ENCODE measurements around the gene ZFP69B. TPM values are rescaled to one million over a fixed set of nuclear protein-coding genes. Genes with fewer than 3 reads are reported as not detected.

The ZFP69B gene
- total and polyA plus RNA-seq, 2 experiments from 2014 or later = 5.2 to 10.8 TPM

DNA sequence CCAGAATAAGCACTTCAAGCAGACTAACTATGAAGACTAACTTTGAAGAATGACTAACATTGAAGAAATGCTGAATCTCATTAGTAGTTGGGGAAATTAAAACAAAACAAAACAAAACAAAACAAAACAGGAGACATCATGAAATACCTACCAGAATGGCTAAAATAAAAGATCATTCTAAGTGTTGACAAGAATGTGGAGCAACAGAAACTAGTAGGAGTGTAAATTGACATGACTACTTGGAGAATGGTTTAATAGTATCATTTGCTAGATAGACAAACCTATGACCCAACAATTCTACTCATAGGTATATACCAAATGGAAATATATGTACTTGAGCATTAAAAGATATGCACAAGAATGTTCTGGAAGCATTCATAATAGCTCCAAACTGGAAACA, 18.9 kb upstream of the ZFP69B start (continued):
- TF ChIP-seq, protein P1, sequence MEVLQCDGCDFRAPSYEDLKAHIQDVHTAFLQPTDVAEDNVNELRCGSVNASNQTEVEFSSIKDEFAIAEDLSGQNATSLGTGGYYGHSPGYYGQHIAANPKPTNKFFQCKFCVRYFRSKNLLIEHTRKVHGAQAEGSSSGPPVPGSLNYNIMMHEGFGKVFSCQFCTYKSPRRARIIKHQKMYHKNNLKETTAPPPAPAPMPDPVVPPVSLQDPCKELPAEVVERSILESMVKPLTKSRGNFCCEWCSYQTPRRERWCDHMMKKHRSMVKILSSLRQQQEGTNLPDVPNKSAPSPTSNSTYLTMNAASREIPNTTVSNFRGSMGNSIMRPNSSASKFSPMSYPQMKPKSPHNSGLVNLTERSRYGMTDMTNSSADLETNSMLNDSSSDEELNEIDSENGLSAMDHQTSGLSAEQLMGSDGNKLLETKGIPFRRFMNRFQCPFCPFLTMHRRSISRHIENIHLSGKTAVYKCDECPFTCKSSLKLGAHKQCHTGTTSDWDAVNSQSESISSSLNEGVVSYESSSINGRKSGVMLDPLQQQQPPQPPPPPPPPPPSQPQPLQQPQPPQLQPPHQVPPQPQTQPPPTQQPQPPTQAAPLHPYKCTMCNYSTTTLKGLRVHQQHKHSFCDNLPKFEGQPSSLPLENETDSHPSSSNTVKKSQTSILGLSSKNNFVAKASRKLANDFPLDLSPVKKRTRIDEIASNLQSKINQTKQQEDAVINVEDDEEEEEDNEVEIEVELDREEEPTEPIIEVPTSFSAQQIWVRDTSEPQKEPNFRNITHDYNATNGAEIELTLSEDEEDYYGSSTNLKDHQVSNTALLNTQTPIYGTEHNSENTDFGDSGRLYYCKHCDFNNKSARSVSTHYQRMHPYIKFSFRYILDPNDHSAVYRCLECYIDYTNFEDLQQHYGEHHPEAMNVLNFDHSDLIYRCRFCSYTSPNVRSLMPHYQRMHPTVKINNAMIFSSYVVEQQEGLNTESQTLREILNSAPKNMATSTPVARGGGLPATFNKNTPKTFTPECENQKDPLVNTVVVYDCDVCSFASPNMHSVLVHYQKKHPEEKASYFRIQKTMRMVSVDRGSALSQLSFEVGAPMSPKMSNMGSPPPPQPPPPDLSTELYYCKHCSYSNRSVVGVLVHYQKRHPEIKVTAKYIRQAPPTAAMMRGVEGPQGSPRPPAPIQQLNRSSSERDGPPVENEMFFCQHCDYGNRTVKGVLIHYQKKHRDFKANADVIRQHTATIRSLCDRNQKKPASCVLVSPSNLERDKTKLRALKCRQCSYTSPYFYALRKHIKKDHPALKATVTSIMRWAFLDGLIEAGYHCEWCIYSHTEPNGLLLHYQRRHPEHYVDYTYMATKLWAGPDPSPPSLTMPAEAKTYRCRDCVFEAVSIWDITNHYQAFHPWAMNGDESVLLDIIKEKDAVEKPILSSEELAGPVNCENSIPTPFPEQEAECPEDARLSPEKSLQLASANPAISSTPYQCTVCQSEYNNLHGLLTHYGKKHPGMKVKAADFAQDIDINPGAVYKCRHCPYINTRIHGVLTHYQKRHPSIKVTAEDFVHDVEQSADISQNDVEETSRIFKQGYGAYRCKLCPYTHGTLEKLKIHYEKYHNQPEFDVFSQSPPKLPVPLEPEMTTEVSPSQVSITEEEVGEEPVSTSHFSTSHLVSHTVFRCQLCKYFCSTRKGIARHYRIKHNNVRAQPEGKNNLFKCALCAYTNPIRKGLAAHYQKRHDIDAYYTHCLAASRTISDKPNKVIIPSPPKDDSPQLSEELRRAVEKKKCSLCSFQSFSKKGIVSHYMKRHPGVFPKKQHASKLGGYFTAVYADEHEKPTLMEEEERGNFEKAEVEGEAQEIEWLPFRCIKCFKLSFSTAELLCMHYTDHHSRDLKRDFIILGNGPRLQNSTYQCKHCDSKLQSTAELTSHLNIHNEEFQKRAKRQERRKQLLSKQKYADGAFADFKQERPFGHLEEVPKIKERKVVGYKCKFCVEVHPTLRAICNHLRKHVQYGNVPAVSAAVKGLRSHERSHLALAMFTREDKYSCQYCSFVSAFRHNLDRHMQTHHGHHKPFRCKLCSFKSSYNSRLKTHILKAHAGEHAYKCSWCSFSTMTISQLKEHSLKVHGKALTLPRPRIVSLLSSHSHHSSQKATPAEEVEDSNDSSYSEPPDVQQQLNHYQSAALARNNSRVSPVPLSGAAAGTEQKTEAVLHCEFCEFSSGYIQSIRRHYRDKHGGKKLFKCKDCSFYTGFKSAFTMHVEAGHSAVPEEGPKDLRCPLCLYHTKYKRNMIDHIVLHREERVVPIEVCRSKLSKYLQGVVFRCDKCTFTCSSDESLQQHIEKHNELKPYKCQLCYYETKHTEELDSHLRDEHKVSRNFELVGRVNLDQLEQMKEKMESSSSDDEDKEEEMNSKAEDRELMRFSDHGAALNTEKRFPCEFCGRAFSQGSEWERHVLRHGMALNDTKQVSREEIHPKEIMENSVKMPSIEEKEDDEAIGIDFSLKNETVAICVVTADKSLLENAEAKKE (CRISPR knock-in tag; IDR thresholded peaks at IDR 0.05) = no peak
- TF ChIP-seq EZH2phosphoT487 (IDR thresholded peaks at IDR 0.05; ENCODE audit: unreplicated experiment) (no peak), ZNF114 (CRISPR knock-in tag; IDR thresholded peaks at IDR 0.05) (no peak), EZH2 (IDR thresholded peaks at IDR 0.05; ENCODE audit: low read depth, unreplicated experiment) (no peak)

- DNase-seq (ENCODE audit: low spot score) (no peak), ATAC-seq (no peak)
- Histone ChIP-seq H4K20me1 (replicated peaks; ENCODE audit: insufficient read depth) (no peaks in the 10 kb centered on the region), H3K27ac (ENCODE audit: low read depth) (no peak overlapping the region), H2AFZ (no peak overlapping the region), H3K36me3 (ENCODE audit: insufficient read depth) (no peaks in the 10 kb centered on the region), H3K4me2 (no peak overlapping the region), H3K79me2 (replicated peaks; ENCODE audit: insufficient read depth) (no peaks in the 10 kb centered on the region), H3K9me2 (ENCODE audit: insufficient read depth) (no peaks in the 10 kb centered on the region), H3K27me3 (ENCODE audit: insufficient read depth) (no peaks in the 10 kb centered on the region), H3F3A (replicated peaks; ENCODE audit: low read depth) (no peaks in the 10 kb centered on the region), H3K4me3 (no peak overlapping the region), H3K4me1 (ENCODE audit: insufficient read depth) (no peaks in the 10 kb centered on the region)
- H3K27ac Mint-ChIP-seq = no peak overlapping the region
- no peak overlapping the region for H3K4me3 Mint-ChIP-seq
- no peaks in the 10 kb centered on the region for H3K36me3 Mint-ChIP-seq (ENCODE audit: low read depth)
- H3K27me3 Mint-ChIP-seq (ENCODE audit: insufficient read depth, low read depth, poor library complexity) = peaks cover 3% of the 10 kb centered on the region
- no peaks in the 10 kb centered on the region for H3K4me1 Mint-ChIP-seq
- no peaks in the 10 kb centered on the region for H3K9me3 Mint-ChIP-seq
- TF ChIP-seq, protein P1 (CRISPR knock-in tag; IDR thresholded peaks at IDR 0.05) = no peak
- TF ChIP-seq, protein P2, sequence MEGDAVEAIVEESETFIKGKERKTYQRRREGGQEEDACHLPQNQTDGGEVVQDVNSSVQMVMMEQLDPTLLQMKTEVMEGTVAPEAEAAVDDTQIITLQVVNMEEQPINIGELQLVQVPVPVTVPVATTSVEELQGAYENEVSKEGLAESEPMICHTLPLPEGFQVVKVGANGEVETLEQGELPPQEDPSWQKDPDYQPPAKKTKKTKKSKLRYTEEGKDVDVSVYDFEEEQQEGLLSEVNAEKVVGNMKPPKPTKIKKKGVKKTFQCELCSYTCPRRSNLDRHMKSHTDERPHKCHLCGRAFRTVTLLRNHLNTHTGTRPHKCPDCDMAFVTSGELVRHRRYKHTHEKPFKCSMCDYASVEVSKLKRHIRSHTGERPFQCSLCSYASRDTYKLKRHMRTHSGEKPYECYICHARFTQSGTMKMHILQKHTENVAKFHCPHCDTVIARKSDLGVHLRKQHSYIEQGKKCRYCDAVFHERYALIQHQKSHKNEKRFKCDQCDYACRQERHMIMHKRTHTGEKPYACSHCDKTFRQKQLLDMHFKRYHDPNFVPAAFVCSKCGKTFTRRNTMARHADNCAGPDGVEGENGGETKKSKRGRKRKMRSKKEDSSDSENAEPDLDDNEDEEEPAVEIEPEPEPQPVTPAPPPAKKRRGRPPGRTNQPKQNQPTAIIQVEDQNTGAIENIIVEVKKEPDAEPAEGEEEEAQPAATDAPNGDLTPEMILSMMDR (conservative IDR thresholded peaks at IDR 0.05; ENCODE audit: low read depth in 2 of 2) = no peak
- no peak for TF ChIP-seq EZH2phosphoT487 (IDR thresholded peaks at IDR 0.05; ENCODE audit: unreplicated experiment)
Observed at GRCh38 chr1:40432644-40433390, 17.5 kb upstream of the ZFP69B start.

Measured in GM23338 (cell line).